LNCaP clone FGC (cell line): ENCODE measurements around the gene PPP1R15B.
A peak's percentile ranks its signal among the peaks of the same experiment; 100 is the strongest.

Experiments used
- DNase-seq: peaks from one replicate; pipeline ENCODE4 v3.0.0-alpha.2; 2011; ENCODE audit warnings: low read depth
- H3K4me3 ChIP-seq: 2 replicates; pipeline ENCODE4 v1.5.1; 2011; ENCODE audit warnings: mild to moderate bottlenecking, low read depth, low read length, control low read depth
- CTCF ChIP-seq: IDR thresholded peaks from 2 replicates; pipeline ENCODE4 v1.5.1; 2012; ENCODE audit warnings: mild to moderate bottlenecking; ENCODE audit not compliant: control insufficient read depth, insufficient read depth; ENCODE audit errors: extremely low read depth

Gene PPP1R15B

GRCh38 chr1:204376465-204376864, 35.2 kb downstream of the PPP1R15B start:
- no peak for TF ChIP-seq CTCF
- no peak overlapping the region for H3K4me3 ChIP-seq
- DNase-seq, result no peak

GRCh38 chr1:204373911-204374310, 37.7 kb downstream of the PPP1R15B start:
- no peak overlapping the region for H3K4me3 ChIP-seq
- TF ChIP-seq CTCF, result no peak
- DNase-seq, result no peak

- TF ChIP-seq CTCF, result no peak
- H3K4me3 ChIP-seq, result no peak overlapping the region
- DNase-seq, result no peak
Observed at GRCh38 chr1:204370176-204370575, 41.4 kb downstream of the PPP1R15B start.

- no peak for TF ChIP-seq CTCF
- H3K4me3 ChIP-seq, result no peak overlapping the region
- DNase-seq, result no peak
Observed at GRCh38 chr1:204368996-204369726, 42.5 kb downstream of the PPP1R15B start.

GRCh38 chr1:204367956-204368355, 43.7 kb downstream of the PPP1R15B start:
- no peak for TF ChIP-seq CTCF
- DNase-seq, result no peak
- no peak overlapping the region for H3K4me3 ChIP-seq

- TF ChIP-seq CTCF, result no peak
Observed at GRCh38 chr1:204367193-204367858, 44.3 kb downstream of the PPP1R15B start.

GRCh38 chr1:204366759-204367158, 44.9 kb downstream of the PPP1R15B start:
- no peak for DNase-seq
- TF ChIP-seq CTCF, result peak; percentile 53
- no peak overlapping the region for H3K4me3 ChIP-seq

More at GRCh38 chr1:204367193-204367858, 44.3 kb downstream of the PPP1R15B start:
- no peak overlapping the region for H3K4me3 ChIP-seq
- DNase-seq, result no peak
